Endodermal cell (in vitro differentiated cells): ENCODE results near the gene OGDH. TPM values are rescaled to one million over a fixed set of nuclear protein-coding genes. Genes with fewer than 3 reads are reported as not detected.
"Not testable (repeated sequence)": the region's sequence is repeated elsewhere in the genome, so short reads cannot be mapped to it uniquely, and the experiment has no call there.

Experiments
- DNase-seq: peaks from one replicate; pipeline ENCODE4 v3.0.0-alpha.2; 2017
- H3K27ac ChIP-seq: 2 replicates; pipeline ENCODE4 v1.5.1; 2013; ENCODE audit warnings: mild to moderate bottlenecking, low read depth, low read length, moderate library complexity
- H3K27me3 ChIP-seq: 2 replicates; pipeline ENCODE4 v1.6.1; 2013; ENCODE audit warnings: mild to moderate bottlenecking, low read length, moderate library complexity; ENCODE audit not compliant: insufficient read depth, control insufficient read depth, poor library complexity, severe bottlenecking
- H3K36me3 ChIP-seq: 2 replicates; pipeline ENCODE4 v1.7.0; 2013; ENCODE audit warnings: mild to moderate bottlenecking, low read length, moderate library complexity; ENCODE audit not compliant: control insufficient read depth, insufficient read depth
- H3K4me1 ChIP-seq: one replicate; pipeline ENCODE4 v1.7.0; 2013; ENCODE audit warnings: low read length; ENCODE audit not compliant: control insufficient read depth, insufficient read depth
- H3K4me3 ChIP-seq: 2 replicates; pipeline ENCODE4 v1.5.1; 2013; ENCODE audit warnings: mild to moderate bottlenecking, low read length, moderate library complexity
- H3K9ac ChIP-seq: 2 replicates; pipeline ENCODE4 v1.6.1; 2013; ENCODE audit warnings: mild to moderate bottlenecking, low read length, moderate library complexity; ENCODE audit not compliant: poor library complexity, severe bottlenecking; ENCODE audit errors: extremely low read depth
- H3K9me3 ChIP-seq: 2 replicates; pipeline ENCODE4 v1.6.1; 2013; ENCODE audit warnings: mild to moderate bottlenecking, low read length, moderate library complexity; ENCODE audit not compliant: control insufficient read depth
- H3K27ac Mint-ChIP-seq: 2 replicates; pipeline ENCODE4 v1.8.0; 2020; ENCODE audit warnings: mixed read lengths
- H3K27me3 Mint-ChIP-seq: 2 replicates; pipeline ENCODE4 v1.8.0; 2021; ENCODE audit warnings: mild to moderate bottlenecking, mixed read lengths; ENCODE audit not compliant: insufficient read depth
- H3K36me3 Mint-ChIP-seq: 2 replicates; pipeline ENCODE4 v1.8.0; 2020; ENCODE audit warnings: low read depth, mixed read lengths
- H3K4me1 Mint-ChIP-seq: 2 replicates; pipeline ENCODE4 v1.8.0; 2020; ENCODE audit warnings: mixed read lengths
- H3K4me3 Mint-ChIP-seq: 2 replicates; pipeline ENCODE4 v1.8.0; 2020; ENCODE audit warnings: mild to moderate bottlenecking, moderate library complexity, mixed read lengths
- H3K9me3 Mint-ChIP-seq: 2 replicates; pipeline ENCODE4 v1.8.0; 2020; ENCODE audit warnings: mild to moderate bottlenecking, mixed read lengths
- CTCF ChIP-seq: fragments of 200-600 bp; sonication (generic); conservative IDR thresholded peaks from 2 replicates; pipeline ENCODE4 v1.5.0; 2021; ENCODE audit warnings: antibody characterized with exemption, mild to moderate bottlenecking
- WGBS, 2 experiments: methylation state at CpG; one replicate each; pipeline versions ENCODE4 v1.1.5 to v1.1.7; 2013; ENCODE audit warnings: missing lambda C conversion rate in 2 of 2, mixed read lengths in 1 of 2; ENCODE audit not compliant: insufficient coverage in 1 of 2, insufficient read length in 1 of 2; 5-methylcytosine and 5-hydroxymethylcytosine counted together
- total RNA-seq, 2 donors: library from RNA; stranded (reverse); fragmentation: NEBNext Ultra II Directional in 1 of 2; extraction: Animal tissue kit (Norgen Biotek cat#: 25700) in 1 of 2; gene quantifications; 2 replicates in 1 of 2; 3 replicates in 1 of 2; pipeline ENCODE4 v1.2.1, GENCODE V29; 2021

The OGDH gene
- total RNA-seq, 2 donors from 2014 or later, result 82.5 to 96.0 TPM

- TF ChIP-seq CTCF, result no peak
- Mint-ChIP-seq H3K36me3 (no peaks in the 10 kb centered on the region), H3K27ac (no peak overlapping the region), H3K4me3 (no peak overlapping the region), H3K27me3 (peaks cover 2% of the 10 kb centered on the region), H3K4me1 (peaks cover 3% of the 10 kb centered on the region), H3K9me3 (peaks cover 16% of the 10 kb centered on the region)
- peaks cover 7% of the 10 kb centered on the region for H3K9me3 ChIP-seq
- H3K36me3 ChIP-seq, result no peaks in the 10 kb centered on the region
- H3K27me3 ChIP-seq, result no peaks in the 10 kb centered on the region
- H3K9ac ChIP-seq, result no peak overlapping the region
- WGBS, 2 experiments, result 94 to 97% methylated on average over 3 to 6 of the region's 6 CpGs
- no peaks in the 10 kb centered on the region for H3K4me1 ChIP-seq
- H3K4me3 ChIP-seq, result no peak overlapping the region
- DNase-seq, result no peak
- no peak overlapping the region for H3K27ac ChIP-seq
These were observed 120.9 kb downstream of the OGDH start for GRCh38 chr7:44727158-44727936.

- DNase-seq, result no peak
- no peak overlapping the region for H3K27ac ChIP-seq
- TF ChIP-seq CTCF, result no peak
- no peak overlapping the region for H3K9ac ChIP-seq
- H3K27me3 ChIP-seq, result no peaks in the 10 kb centered on the region
- H3K9me3 Mint-ChIP-seq, result peaks cover 16% of the 10 kb centered on the region
- H3K36me3 ChIP-seq, result no peaks in the 10 kb centered on the region
- H3K36me3 Mint-ChIP-seq, result no peaks in the 10 kb centered on the region
- H3K27me3 Mint-ChIP-seq, result peaks cover 2% of the 10 kb centered on the region
- H3K27ac Mint-ChIP-seq, result no peak overlapping the region
- H3K9me3 ChIP-seq, result peaks cover 7% of the 10 kb centered on the region
- 80% methylated on average over 1 of the region's 1 CpG; no CpG with 5 or more reads in 1 of the 2 experiments for WGBS, 2 experiments
- no peak overlapping the region for H3K4me3 Mint-ChIP-seq
- H3K4me1 ChIP-seq, result no peaks in the 10 kb centered on the region
- H3K4me3 ChIP-seq, result no peak overlapping the region
- H3K4me1 Mint-ChIP-seq, result peaks cover 3% of the 10 kb centered on the region
These were observed 121.5 kb downstream of the OGDH start for GRCh38 chr7:44727937-44728262.

GRCh38 chr7:44729949-44730590, 123.6 kb downstream of the OGDH start:
- H3K4me1 ChIP-seq, result no peaks in the 10 kb centered on the region
- peaks cover 3% of the 10 kb centered on the region for H3K4me1 Mint-ChIP-seq
- peaks cover 6% of the 10 kb centered on the region for H3K9me3 Mint-ChIP-seq
- H3K27me3 Mint-ChIP-seq, result peaks cover 2% of the 10 kb centered on the region
- H3K9ac ChIP-seq, result no peak overlapping the region
- H3K4me3 ChIP-seq, result no peak overlapping the region
- WGBS, 2 experiments, result 90 to 92% methylated on average over 8 to 12 of the region's 12 CpGs
- no peaks in the 10 kb centered on the region for H3K36me3 ChIP-seq
- peaks cover under 1% of the 10 kb centered on the region for H3K9me3 ChIP-seq
- H3K27me3 ChIP-seq, result no peaks in the 10 kb centered on the region
- no peak for DNase-seq
- no peaks in the 10 kb centered on the region for H3K36me3 Mint-ChIP-seq
- TF ChIP-seq CTCF, result no peak
- no peak overlapping the region for H3K4me3 Mint-ChIP-seq
- H3K27ac Mint-ChIP-seq, result no peak overlapping the region
- no peak overlapping the region for H3K27ac ChIP-seq

GRCh38 chr7:44732971-44733370, 126.5 kb downstream of the OGDH start:
- 83 to 100% methylated on average over 1 to 6 of the region's 6 CpGs for WGBS, 2 experiments
- H3K27me3 Mint-ChIP-seq, H3K27ac Mint-ChIP-seq, H3K4me3 ChIP-seq, H3K9ac ChIP-seq, H3K27ac ChIP-seq, H3K9me3 Mint-ChIP-seq, H3K36me3 ChIP-seq, H3K4me3 Mint-ChIP-seq, H3K27me3 ChIP-seq, H3K4me1 Mint-ChIP-seq, H3K36me3 Mint-ChIP-seq, H3K9me3 ChIP-seq, DNase-seq, H3K4me1 ChIP-seq: not testable (repeated sequence)
